Measurements from ENCODE around the gene ARIH1. TPM values are rescaled to one million over a fixed set of nuclear protein-coding genes. Genes with fewer than 3 reads are reported as not detected.

Gene ARIH1
- total RNA-seq, 1 donor, result 37.6 TPM

DNA sequence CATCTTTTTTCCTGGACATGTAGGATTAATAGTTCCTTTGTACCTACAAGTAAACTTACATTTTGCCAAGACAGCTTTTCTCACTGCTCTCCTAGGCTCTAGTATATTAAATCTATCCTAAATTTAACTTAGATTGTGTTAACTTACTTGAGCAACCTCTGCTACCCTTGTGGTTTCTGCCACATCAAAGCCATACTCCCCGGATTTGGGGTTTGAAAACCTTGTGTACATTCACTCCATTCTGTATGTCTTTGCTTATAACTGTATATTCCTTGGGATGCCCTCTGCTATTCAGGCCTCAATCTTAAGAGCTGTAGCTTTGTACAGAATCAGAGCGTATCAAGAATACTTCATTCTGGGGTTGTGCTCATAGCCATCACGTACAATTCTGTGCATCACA is 60.4 kb downstream of the ARIH1 start:
- no peak for DNase-seq (ENCODE audit: low read depth)
- H3K4me3 ChIP-seq (ENCODE audit: low read depth, low read length), result no peak overlapping the region
- TF ChIP-seq, protein P1, sequence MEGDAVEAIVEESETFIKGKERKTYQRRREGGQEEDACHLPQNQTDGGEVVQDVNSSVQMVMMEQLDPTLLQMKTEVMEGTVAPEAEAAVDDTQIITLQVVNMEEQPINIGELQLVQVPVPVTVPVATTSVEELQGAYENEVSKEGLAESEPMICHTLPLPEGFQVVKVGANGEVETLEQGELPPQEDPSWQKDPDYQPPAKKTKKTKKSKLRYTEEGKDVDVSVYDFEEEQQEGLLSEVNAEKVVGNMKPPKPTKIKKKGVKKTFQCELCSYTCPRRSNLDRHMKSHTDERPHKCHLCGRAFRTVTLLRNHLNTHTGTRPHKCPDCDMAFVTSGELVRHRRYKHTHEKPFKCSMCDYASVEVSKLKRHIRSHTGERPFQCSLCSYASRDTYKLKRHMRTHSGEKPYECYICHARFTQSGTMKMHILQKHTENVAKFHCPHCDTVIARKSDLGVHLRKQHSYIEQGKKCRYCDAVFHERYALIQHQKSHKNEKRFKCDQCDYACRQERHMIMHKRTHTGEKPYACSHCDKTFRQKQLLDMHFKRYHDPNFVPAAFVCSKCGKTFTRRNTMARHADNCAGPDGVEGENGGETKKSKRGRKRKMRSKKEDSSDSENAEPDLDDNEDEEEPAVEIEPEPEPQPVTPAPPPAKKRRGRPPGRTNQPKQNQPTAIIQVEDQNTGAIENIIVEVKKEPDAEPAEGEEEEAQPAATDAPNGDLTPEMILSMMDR (IDR thresholded peaks at IDR 0.05; ENCODE audit: insufficient read depth, low read depth, low read length), result no peak

- peak; percentile 21 for DNase-seq (ENCODE audit: low read depth)
- H3K4me3 ChIP-seq (ENCODE audit: low read depth, low read length), result no peak overlapping the region
- TF ChIP-seq, protein P1 (IDR thresholded peaks at IDR 0.05; ENCODE audit: insufficient read depth, low read depth, low read length), result no peak
Observed at GRCh38 chr15:72535911-72536310, 61.8 kb downstream of the ARIH1 start.

- DNase-seq (ENCODE audit: low read depth), result no peak
- no peak overlapping the region for H3K4me3 ChIP-seq (ENCODE audit: low read depth, low read length)
- TF ChIP-seq, protein P1 (IDR thresholded peaks at IDR 0.05; ENCODE audit: insufficient read depth, low read depth, low read length), result no peak
Observed at GRCh38 chr15:72536506-72536905, 62.4 kb downstream of the ARIH1 start.

DNA sequence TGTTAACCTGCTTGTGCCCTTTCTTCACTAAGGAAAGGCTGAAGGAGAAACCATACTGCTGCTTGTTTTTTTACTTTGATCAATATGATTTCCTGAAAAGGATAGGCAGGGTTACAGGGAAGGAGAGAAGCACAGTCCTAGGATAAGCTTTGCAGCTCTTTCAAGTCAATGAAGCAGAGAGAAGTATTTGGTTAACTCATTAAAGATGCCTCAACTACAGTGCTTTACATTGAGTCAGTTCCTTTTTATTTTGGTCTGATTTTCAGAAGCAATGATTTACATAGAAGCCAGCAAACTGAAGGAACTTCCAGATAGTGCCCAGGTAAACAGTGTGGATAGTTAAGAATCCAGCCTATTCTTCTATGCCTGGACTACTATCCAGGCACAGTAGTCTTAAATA is 64.8 kb downstream of the ARIH1 start:
- DNase-seq (ENCODE audit: low read depth), result no peak
- H3K4me3 ChIP-seq (ENCODE audit: low read depth, low read length), result no peak overlapping the region
- TF ChIP-seq, protein P1 (IDR thresholded peaks at IDR 0.05; ENCODE audit: insufficient read depth, low read depth, low read length), result no peak

DNA sequence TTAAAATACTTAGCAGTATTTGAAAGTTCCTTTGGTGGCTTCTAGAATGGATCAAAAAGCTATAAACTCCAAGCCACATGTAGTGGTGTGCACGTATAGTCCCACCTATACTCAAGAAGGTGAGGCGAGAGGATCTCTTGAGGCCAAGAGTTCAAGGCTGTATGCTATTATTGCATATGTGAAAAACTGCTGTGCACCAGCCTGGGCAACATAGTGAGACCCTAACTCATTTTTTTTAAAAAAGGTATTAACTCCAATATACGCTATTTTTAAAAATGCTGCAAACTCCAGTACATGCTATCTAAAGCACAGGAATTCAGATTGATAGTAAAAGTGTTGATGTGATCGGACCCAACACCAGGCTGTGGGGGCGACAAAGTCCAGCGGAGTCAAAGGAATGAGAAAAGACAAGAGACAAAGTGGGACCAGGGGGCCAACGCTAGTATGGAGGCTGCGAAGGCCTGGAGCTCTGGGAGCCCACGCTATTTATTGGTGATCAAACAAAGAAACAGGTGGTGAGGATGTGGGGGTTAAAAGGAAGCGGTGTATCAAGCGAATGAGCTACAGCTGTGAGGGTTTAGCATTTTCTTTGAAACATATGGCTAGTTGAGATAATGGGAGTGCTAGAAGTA is 66.6 kb downstream of the ARIH1 start:
- TF ChIP-seq, protein P1 (IDR thresholded peaks at IDR 0.05; ENCODE audit: insufficient read depth, low read depth, low read length), result no peak
- no peak for DNase-seq (ENCODE audit: low read depth)
- no peak overlapping the region for H3K4me3 ChIP-seq (ENCODE audit: low read depth, low read length)

GRCh38 chr15:72541674-72542073 is 67.5 kb downstream of the ARIH1 start:
- no peak for DNase-seq (ENCODE audit: low read depth)
- no peak overlapping the region for H3K4me3 ChIP-seq (ENCODE audit: low read depth, low read length)
- TF ChIP-seq, protein P1 (IDR thresholded peaks at IDR 0.05; ENCODE audit: insufficient read depth, low read depth, low read length), result no peak

- DNase-seq (ENCODE audit: low read depth), result no peak
- H3K4me3 ChIP-seq (ENCODE audit: low read depth, low read length), result no peak overlapping the region
- TF ChIP-seq, protein P1 (IDR thresholded peaks at IDR 0.05; ENCODE audit: insufficient read depth, low read depth, low read length), result no peak
Observed at GRCh38 chr15:72545156-72545555, 71.0 kb downstream of the ARIH1 start.
